ENCODE data around the gene GRK6. TPM values are rescaled to one million over a fixed set of nuclear protein-coding genes. Genes with fewer than 3 reads are reported as not detected.

Gene GRK6
- total RNA-seq, 1 donor from 2014 or later = 43.0 TPM

DNA sequence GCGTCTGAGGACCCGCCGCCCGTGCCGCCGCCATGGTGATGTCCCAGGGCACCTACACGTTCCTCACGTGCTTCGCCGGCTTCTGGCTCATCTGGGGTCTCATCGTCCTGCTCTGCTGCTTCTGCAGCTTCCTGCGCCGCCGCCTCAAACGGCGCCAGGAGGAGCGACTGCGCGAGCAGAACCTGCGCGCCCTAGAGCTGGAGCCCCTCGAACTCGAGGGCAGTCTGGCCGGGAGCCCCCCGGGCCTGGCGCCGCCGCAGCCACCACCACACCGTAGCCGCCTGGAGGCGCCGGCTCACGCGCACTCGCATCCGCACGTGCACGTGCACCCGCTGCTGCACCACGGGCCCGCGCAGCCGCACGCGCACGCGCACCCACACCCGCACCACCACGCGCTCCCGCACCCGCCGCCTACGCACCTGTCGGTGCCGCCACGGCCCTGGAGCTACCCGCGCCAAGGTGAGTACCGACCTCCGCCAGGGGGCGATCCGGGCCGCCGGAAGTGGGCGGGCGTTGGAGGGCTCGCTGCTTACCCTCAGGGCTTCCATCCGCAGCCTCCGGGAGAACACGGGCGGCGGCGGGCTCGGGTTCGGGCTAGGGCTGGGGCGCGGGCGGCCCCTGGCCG lies 28.7 kb downstream of the GRK6 start:
- H3K9me3 Mint-ChIP-seq (ENCODE audit: low read depth) = no peaks in the 10 kb centered on the region
- peak; percentile 94 for DNase-seq (ENCODE audit: low spot score, unreplicated experiment)
- peak; percentile 87 for TF ChIP-seq CTCF (IDR thresholded peaks at IDR 0.05; ENCODE audit: unreplicated experiment)
- H3K27me3 Mint-ChIP-seq = no peaks in the 10 kb centered on the region
- peak overlapping the region; percentile 84 for H3K27ac Mint-ChIP-seq
- peak overlapping the region; percentile 78 for H3K4me3 Mint-ChIP-seq (ENCODE audit: low read depth)
- H3K36me3 Mint-ChIP-seq (ENCODE audit: insufficient read depth) = peaks cover 8% of the 10 kb centered on the region
- H3K4me1 Mint-ChIP-seq (ENCODE audit: low read depth) = peaks cover 10% of the 10 kb centered on the region

DNA sequence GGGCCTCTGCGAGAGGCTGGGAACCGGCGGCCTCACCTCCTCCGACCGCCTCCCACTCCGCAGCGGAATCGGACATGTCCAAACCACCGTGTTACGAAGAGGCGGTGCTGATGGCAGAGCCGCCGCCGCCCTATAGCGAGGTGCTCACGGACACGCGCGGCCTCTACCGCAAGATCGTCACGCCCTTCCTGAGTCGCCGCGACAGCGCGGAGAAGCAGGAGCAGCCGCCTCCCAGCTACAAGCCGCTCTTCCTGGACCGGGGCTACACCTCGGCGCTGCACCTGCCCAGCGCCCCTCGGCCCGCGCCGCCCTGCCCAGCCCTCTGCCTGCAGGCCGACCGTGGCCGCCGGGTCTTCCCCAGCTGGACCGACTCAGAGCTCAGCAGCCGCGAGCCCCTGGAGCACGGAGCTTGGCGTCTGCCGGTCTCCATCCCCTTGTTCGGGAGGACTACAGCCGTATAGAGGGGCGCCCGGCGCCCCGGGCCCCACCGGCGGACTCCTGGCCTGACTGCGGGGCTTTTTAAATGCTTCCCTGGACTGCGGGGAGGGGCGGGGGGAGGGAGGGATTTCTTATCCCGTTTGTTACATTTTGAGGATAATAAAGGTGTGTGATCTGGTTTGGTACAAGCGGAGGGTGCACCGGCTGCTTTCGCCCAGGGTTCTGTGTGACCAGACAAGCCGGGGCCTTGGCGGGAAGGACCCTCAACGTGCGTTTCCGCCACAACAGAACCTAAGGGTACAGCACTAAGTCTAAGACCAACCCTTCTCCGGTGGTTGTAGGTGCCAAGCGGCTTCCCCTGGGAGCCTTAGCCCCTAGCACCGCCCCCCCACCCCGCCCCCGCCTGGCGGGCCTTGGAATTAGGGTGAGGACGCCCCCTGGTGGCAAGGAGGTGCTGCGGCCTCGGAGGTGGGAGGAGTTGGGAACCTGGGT lies 29.4 kb downstream of the GRK6 start:
- peaks cover 10% of the 10 kb centered on the region for H3K4me1 Mint-ChIP-seq (ENCODE audit: low read depth)
- DNase-seq (ENCODE audit: low spot score, unreplicated experiment) = peak; percentile 97
- H3K36me3 Mint-ChIP-seq (ENCODE audit: insufficient read depth) = peaks cover 8% of the 10 kb centered on the region
- H3K4me3 Mint-ChIP-seq (ENCODE audit: low read depth) = peak overlapping the region; percentile 78
- TF ChIP-seq CTCF (IDR thresholded peaks at IDR 0.05; ENCODE audit: unreplicated experiment) = peak; percentile 95
- no peaks in the 10 kb centered on the region for H3K9me3 Mint-ChIP-seq (ENCODE audit: low read depth)
- H3K27me3 Mint-ChIP-seq = no peaks in the 10 kb centered on the region
- peak overlapping the region; percentile 96 for H3K27ac Mint-ChIP-seq

GRCh38 chr5:177456591-177456964 lies 30.1 kb downstream of the GRK6 start:
- Mint-ChIP-seq H3K4me3 (ENCODE audit: low read depth) (no peak overlapping the region), H3K27ac (peak overlapping the region; percentile 91), H3K36me3 (ENCODE audit: insufficient read depth) (peaks cover 12% of the 10 kb centered on the region), H3K4me1 (ENCODE audit: low read depth) (peaks cover 10% of the 10 kb centered on the region), H3K27me3 (no peaks in the 10 kb centered on the region), H3K9me3 (ENCODE audit: low read depth) (no peaks in the 10 kb centered on the region)
- no peak for DNase-seq (ENCODE audit: low spot score, unreplicated experiment)
- TF ChIP-seq CTCF (IDR thresholded peaks at IDR 0.05; ENCODE audit: unreplicated experiment) = no peak

GRCh38 chr5:177456976-177457851 lies 30.7 kb downstream of the GRK6 start:
- Mint-ChIP-seq H3K9me3 (ENCODE audit: low read depth) (no peaks in the 10 kb centered on the region), H3K4me3 (ENCODE audit: low read depth) (peak overlapping the region; percentile 46), H3K27me3 (no peaks in the 10 kb centered on the region), H3K4me1 (ENCODE audit: low read depth) (peaks cover 10% of the 10 kb centered on the region), H3K27ac (peak overlapping the region; percentile 97), H3K36me3 (ENCODE audit: insufficient read depth) (peaks cover 12% of the 10 kb centered on the region)
- TF ChIP-seq CTCF (IDR thresholded peaks at IDR 0.05; ENCODE audit: unreplicated experiment) = peak; percentile 63
- DNase-seq (ENCODE audit: low spot score, unreplicated experiment) = peak; percentile 72
